ENCODE data around the gene SLC6A3. TPM values are rescaled to one million over a fixed set of nuclear protein-coding genes. Genes with fewer than 3 reads are reported as not detected.

Gene SLC6A3
- polyA plus RNA-seq, 1 experiment, result not detected

DNA sequence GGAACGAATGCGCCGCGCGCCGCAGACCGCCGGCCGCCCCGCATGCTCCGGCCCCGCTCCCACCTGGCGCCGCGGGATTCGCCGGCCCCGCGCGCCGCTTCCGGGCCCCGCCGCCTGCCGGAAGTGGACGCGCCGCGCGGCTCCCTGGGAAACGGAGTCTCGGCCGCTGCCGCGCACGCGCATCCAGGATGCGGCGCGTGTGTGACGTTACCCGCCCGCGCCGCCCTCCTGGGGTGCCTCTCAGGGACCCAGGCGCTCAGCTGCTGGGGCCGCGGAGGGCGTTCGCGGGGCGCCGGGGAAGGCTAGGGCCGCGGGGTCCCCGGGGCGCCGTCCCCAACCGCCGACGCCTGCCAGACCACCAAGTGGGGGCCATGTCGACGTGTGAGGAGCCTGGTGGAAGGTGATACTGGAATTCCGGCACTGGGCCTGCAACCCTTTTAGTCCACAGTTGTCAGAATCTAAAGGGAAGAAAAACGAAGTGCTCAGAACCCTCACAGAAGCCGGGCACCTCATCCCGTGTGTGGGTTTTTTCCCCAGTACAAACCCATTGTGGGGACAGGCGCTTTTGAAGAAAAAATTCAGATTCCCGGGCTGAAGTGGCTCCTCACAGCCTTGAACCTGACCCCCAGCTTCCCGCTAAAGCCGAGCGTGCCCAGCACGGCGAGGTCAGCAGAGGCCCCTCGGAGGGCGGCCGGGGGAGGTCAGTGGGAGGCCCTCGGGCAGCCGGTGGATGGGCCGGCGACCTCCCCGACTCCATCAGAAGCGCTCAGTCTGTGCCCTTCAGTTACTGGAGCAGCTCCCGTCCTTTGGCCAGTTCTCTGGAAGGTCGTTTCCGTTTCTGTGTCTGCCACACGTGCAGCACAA is 100.0 kb downstream of the SLC6A3 start, which contains the start of gene CLPTM1L:
Gene CLPTM1L (minus strand): TSS at position 125 of the 864 bp plus-strand sequence. CDS start 258 bp downstream, outside the sequence.
- ChIA-PET POLR2A (interaction anchor here (0.5 to 0.9 kb wide), 2 partner anchors 19 to 123 kb away, joined by 3 read pairs; no protein-coding TSS in a partner anchor), CTCF (interaction anchor here (1.4 kb wide), 2 partner anchors 35 to 300 kb away, joined by 3 to 4 read pairs; no protein-coding TSS in a partner anchor)

DNA sequence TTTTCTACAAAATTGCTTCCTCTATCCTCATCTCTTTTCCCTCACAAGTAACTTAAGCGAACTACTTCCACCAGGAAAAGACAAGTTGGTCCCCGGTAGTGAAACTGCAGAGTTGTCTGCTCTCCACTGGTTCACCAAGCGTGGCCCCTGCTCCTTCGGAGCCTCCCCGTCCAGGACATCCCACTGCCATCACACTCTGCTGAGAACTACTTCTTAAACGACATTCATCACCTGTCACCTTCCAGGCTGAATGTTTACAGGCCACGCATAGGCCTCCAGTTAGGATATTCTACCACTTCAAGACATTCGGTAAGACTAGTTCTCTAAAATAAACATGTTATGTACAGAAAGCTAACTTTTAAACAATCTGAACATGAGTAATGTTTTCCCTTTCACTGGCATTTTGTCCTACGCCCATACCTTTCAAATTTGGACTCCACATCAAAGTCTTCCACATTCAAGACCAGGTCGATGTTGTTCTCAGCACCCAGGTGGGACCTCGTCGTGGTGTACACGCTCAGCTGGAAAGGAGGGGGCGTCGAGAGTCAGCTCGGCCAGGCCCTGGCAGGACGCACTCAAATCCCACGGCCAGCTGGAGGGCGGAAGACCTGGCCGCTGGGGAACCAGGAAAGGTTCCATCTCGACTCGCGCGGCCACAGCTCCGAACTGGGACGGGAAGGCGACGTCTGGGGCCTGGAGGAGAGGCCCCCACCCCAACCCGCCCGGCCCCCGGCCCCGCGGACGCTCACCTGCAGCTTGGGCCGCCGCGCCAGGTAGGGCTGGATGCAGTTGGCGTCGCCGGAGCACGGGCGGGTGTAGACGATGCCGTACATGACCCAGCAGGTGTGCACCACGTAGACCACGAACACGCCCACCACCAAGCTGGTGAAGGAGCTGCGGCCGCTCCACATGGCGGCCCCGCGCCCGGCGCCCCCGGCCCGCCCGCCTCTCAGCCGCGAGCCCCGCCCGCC is 101.0 kb downstream of the SLC6A3 start:
- ChIA-PET CTCF (interaction anchor here (1.4 kb wide), 1 partner anchor 301 kb away, joined by 4 read pairs; no protein-coding TSS in a partner anchor), POLR2A (interaction anchor here (0.5 to 0.9 kb wide), 3 partner anchors 16 to 124 kb away, joined by 3 read pairs; no protein-coding TSS in a partner anchor)
- DNase-seq (ENCODE audit: low read depth, low spot score), result no peak
- Histone ChIP-seq H3K27me3 (ENCODE audit: control insufficient read depth, insufficient read depth, low read length) (no peaks in the 10 kb centered on the region), H3K9me3 (ENCODE audit: control insufficient read depth, insufficient read depth, low read length) (no peaks in the 10 kb centered on the region), H3K4me3 (ENCODE audit: low read depth, low read length) (peak overlapping the region; percentile 86), H3K27ac (ENCODE audit: low read depth, low read length) (no peak overlapping the region)
- TF ChIP-seq, protein P1, sequence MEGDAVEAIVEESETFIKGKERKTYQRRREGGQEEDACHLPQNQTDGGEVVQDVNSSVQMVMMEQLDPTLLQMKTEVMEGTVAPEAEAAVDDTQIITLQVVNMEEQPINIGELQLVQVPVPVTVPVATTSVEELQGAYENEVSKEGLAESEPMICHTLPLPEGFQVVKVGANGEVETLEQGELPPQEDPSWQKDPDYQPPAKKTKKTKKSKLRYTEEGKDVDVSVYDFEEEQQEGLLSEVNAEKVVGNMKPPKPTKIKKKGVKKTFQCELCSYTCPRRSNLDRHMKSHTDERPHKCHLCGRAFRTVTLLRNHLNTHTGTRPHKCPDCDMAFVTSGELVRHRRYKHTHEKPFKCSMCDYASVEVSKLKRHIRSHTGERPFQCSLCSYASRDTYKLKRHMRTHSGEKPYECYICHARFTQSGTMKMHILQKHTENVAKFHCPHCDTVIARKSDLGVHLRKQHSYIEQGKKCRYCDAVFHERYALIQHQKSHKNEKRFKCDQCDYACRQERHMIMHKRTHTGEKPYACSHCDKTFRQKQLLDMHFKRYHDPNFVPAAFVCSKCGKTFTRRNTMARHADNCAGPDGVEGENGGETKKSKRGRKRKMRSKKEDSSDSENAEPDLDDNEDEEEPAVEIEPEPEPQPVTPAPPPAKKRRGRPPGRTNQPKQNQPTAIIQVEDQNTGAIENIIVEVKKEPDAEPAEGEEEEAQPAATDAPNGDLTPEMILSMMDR (IDR thresholded peaks at IDR 0.05; ENCODE audit: low read depth, low read length), result no peak

More for the DNA sequence above, 100.0 kb downstream of the SLC6A3 start, which contains the start of gene CLPTM1L:
- Histone ChIP-seq H3K4me3 (ENCODE audit: low read depth, low read length) (peak within 1 kb of the TSS; percentile 87), H3K9me3 (ENCODE audit: control insufficient read depth, insufficient read depth, low read length) (no peaks in the 10 kb centered on the region), H3K27ac (ENCODE audit: low read depth, low read length) (peak within 1 kb of the TSS; percentile 11), H3K27me3 (ENCODE audit: control insufficient read depth, insufficient read depth, low read length) (no peaks in the 10 kb centered on the region)
- peak; percentile 39 for DNase-seq (ENCODE audit: low read depth, low spot score)
- TF ChIP-seq, protein P1 (IDR thresholded peaks at IDR 0.05; ENCODE audit: low read depth, low read length), result no peak

DNA sequence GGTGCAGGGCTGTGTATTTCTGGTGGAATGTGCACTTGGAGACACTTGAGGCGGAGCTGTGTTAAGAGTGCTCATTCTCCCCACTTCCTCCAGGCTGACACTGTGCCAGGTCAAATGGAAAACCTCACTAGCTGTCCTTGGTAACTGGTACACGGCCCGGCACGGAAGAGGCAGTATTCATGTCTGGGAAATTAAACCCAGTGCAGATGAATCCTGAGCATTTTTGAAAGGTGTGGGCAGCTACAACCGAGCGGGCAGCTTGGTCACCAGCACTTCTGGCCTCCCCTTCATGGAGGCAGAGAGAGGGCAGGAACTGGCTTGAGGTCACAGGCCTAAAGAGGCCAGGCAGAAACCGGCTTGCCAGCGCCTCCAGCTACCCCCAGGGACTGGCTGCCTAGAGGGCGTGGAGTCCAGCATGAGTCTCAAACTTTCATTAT is 101.9 kb downstream of the SLC6A3 start:
- H3K9me3 ChIP-seq (ENCODE audit: control insufficient read depth, insufficient read depth, low read length), result no peaks in the 10 kb centered on the region
- ChIA-PET POLR2A (no interaction called here), CTCF (interaction anchor here (1.3 kb wide), 1 partner anchor 420 kb away, joined by 3 read pairs; no protein-coding TSS in a partner anchor)
- no peak overlapping the region for H3K27ac ChIP-seq (ENCODE audit: low read depth, low read length)
- DNase-seq (ENCODE audit: low read depth, low spot score), result no peak
- H3K27me3 ChIP-seq (ENCODE audit: control insufficient read depth, insufficient read depth, low read length), result no peaks in the 10 kb centered on the region
- H3K4me3 ChIP-seq (ENCODE audit: low read depth, low read length), result no peak overlapping the region
- TF ChIP-seq, protein P1 (IDR thresholded peaks at IDR 0.05; ENCODE audit: low read depth, low read length), result no peak

Other genes with a start within 250 kb of the SLC6A3 start
- not detected in 2 replicates for gene SLC6A19, start 243.8 kb downstream of the SLC6A3 start, polyA plus RNA-seq (2011; rRNA removed)
- gene SLC6A18, start 220.1 kb downstream of the SLC6A3 start, polyA plus RNA-seq (2011; rRNA removed), result not detected in 2 replicates
- gene TERT, start 150.4 kb downstream of the SLC6A3 start, polyA plus RNA-seq (2011; rRNA removed), result not detected in 2 replicates
- gene CLPTM1L, start 100.3 kb downstream of the SLC6A3 start, polyA plus RNA-seq (2011; rRNA removed), result 85.5 and 86.0 TPM in 2 replicates
- 23.4 and 23.5 TPM in 2 replicates for gene LPCAT1, start 78.5 kb upstream of the SLC6A3 start, polyA plus RNA-seq (2011; rRNA removed)

Measured in AG04450 (cell line).